Stomach (tissue), 9 donors: ENCODE data around the gene OR1N2. TPM values are rescaled to one million over a fixed set of nuclear protein-coding genes. Genes with fewer than 3 reads are reported as not detected.
"Not testable (repeated sequence)": the region's sequence is repeated elsewhere in the genome, so short reads cannot be mapped to it uniquely, and the experiment has no call there.

Experiments used
- DNase-seq, 2 donors: peaks; one replicate each; pipeline versions ENCODE4 v3.0.0 to v3.0.0-alpha.2; 2013 to 2019
- H3K27ac ChIP-seq, 5 donors: fragments of 200-600 bp in 4 of 5; sonication (generic) in 4 of 5; one replicate each; pipeline ENCODE4 v1.5.1; 2013 to 2019; ENCODE audit warnings: mild to moderate bottlenecking in 1 of 5, moderate library complexity in 1 of 5
- H3K27me3 ChIP-seq, 3 donors: fragments of 200-600 bp; sonication (generic); one replicate each; pipeline ENCODE4 v1.5.1; 2017 to 2019; ENCODE audit warnings: mixed run types in 1 of 3
- H3K36me3 ChIP-seq, 4 donors: fragments of 200-600 bp; sonication (generic); 1 replicate in 3 of 4; 2 replicates in 1 of 4; pipeline ENCODE4 v1.5.1; 2016 to 2019
- H3K4me1 ChIP-seq, 4 donors: fragments of 200-600 bp; sonication (generic); one replicate each; pipeline ENCODE4 v1.5.1; 2016 to 2019
- H3K4me3 ChIP-seq, 4 donors: fragments of 200-600 bp; sonication (generic) in 3 of 4; one replicate each; pipeline ENCODE4 v1.5.1; 2016 to 2019; ENCODE audit warnings: mild to moderate bottlenecking in 1 of 4
- H3K9me3 ChIP-seq, 4 donors: fragments of 200-600 bp; sonication (generic); one replicate each; pipeline ENCODE4 v1.5.1; 2016 to 2019
- EP300 ChIP-seq: sonication (generic); formaldehyde crosslinking; IDR thresholded peaks from one replicate; pipeline ENCODE4 v1.6.1; 2017; ENCODE audit warnings: antibody characterized with exemption
- POLR2A ChIP-seq, 4 donors: fragments of 450-650 bp; IDR thresholded peaks; one replicate each; pipeline ENCODE4 v1.6.1; 2016; ENCODE audit warnings: antibody characterized with exemption in 4 of 4, control low read depth in 2 of 4, mild to moderate bottlenecking in 1 of 4, moderate library complexity in 1 of 4
- POLR2AphosphoS5 ChIP-seq, 3 donors: sonication (generic); formaldehyde crosslinking; IDR thresholded peaks; one replicate each; pipeline ENCODE4 v1.6.1; 2016; ENCODE audit warnings: antibody characterized with exemption in 3 of 3
- WGBS, 5 donors: extraction: QIAGEN DNeasy Blood & Tissue Kit in 3 of 5; methylation state at CpG; one replicate each; pipeline versions ENCODE4 v1.1.5 to v1.1.7; 2013 to 2018; 5-methylcytosine and 5-hydroxymethylcytosine counted together
- intact Hi-C: fragments of 100-400 bp; cut with DNase I; formaldehyde crosslinking; loops from one replicate; pipeline ENCODE4 v1.15.1; 2023; ENCODE audit warnings: low total_unique reads
- polyA plus RNA-seq, 3 donors: library from polyadenylated mRNA; stranded (reverse); fragments of 200-250 nt; gene quantifications; one replicate each; pipeline ENCODE4 v1.2.3, GENCODE V29; 2013
- total RNA-seq, 5 donors: library from RNA; depleted of rRNA; stranded (reverse); fragments of >200 nt; gene quantifications; one replicate each; pipeline versions ENCODE4 v1.1.0 to v1.2.3, GENCODE V29; 2014 to 2016
- TF ChIP-seq, protein P1 (sequence below), 7 experiments: fragments of 450-650 bp in 4 of 7; fragments of 200-600 bp in 3 of 7; sonication (generic) in 3 of 7; IDR thresholded peaks; one replicate each; pipeline ENCODE4 v1.5.1; 2016 to 2019; ENCODE audit warnings: antibody characterized with exemption in 7 of 7, control low read depth in 2 of 7, mild to moderate bottlenecking in 1 of 7
- donor health status: healthy with polysubstance abuse.
- donor health status: Bipolar disorder and iron deficiency.
- donor health status: healthy.

OR1N2 gene
- total and polyA plus RNA-seq, 8 donors = not detected

DNA sequence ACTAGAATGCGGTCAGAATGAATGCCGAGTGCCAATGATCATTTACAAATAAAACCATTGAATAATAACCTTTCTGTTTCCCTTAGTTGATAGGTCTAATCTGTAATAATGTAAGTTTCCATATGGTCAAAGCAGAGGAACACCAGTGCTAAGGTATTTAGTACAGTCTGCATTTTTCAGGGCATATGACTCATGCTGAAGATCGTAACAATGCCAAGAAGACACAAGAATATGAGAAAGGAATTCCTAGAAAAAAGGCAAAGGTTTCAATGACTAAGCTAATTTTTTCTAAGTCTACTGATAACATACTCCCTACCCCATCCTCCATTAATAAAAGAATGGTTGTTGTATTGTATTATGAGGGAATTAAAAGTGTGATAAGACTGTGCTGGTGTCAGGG lies 27.4 kb downstream of the OR1N2 start:
- Histone ChIP-seq H3K4me1 (no peaks in the 10 kb centered on the region), H3K4me3 (no peak overlapping the region), H3K27me3 (no peaks in the 10 kb centered on the region), H3K9me3 (no peaks in the 10 kb centered on the region), H3K36me3 (no peaks in the 10 kb centered on the region), H3K27ac (no peak overlapping the region)
- intact Hi-C loops = no loop called here
- TF ChIP-seq POLR2AphosphoS5 (IDR thresholded peaks at IDR 0.05) (no peak), EP300 (no peak), POLR2A (IDR thresholded peaks at IDR 0.05) (no peak)
- TF ChIP-seq, protein P1, sequence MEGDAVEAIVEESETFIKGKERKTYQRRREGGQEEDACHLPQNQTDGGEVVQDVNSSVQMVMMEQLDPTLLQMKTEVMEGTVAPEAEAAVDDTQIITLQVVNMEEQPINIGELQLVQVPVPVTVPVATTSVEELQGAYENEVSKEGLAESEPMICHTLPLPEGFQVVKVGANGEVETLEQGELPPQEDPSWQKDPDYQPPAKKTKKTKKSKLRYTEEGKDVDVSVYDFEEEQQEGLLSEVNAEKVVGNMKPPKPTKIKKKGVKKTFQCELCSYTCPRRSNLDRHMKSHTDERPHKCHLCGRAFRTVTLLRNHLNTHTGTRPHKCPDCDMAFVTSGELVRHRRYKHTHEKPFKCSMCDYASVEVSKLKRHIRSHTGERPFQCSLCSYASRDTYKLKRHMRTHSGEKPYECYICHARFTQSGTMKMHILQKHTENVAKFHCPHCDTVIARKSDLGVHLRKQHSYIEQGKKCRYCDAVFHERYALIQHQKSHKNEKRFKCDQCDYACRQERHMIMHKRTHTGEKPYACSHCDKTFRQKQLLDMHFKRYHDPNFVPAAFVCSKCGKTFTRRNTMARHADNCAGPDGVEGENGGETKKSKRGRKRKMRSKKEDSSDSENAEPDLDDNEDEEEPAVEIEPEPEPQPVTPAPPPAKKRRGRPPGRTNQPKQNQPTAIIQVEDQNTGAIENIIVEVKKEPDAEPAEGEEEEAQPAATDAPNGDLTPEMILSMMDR (IDR thresholded peaks at IDR 0.05) = no peak
- DNase-seq = no peak
- 70 to 80% (median 77%) methylated on average over 3 of the region's 3 CpGs for WGBS, 5 donors

DNA sequence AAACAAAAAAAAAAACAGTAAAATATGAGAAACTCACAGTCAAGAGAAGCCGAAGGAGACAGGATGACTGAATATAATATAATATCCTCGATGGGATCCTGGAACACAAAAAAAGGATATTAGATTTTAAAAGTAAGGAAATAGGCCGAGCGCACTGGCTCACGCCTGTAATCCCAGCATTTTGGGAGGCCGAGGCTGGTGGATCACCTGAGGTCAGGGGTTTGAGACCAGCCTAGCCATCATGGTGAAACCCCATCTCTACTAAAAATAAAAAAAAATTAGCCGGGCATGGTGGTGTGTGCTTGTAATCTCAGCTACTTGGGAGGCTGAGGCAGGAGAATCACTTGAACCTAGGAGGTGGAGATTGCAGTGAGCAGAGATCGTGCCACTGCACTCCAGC lies 30.4 kb downstream of the OR1N2 start, which contains the start of gene OR1L8:
TSS of gene OR1L8 (minus strand) at position 101 of the 400 bp plus-strand sequence. CDS start 14,907 bp downstream, outside the sequence.
- intact Hi-C loops, H3K4me3 ChIP-seq, DNase-seq, H3K27ac ChIP-seq, H3K36me3 ChIP-seq, H3K4me1 ChIP-seq, H3K9me3 ChIP-seq, H3K27me3 ChIP-seq: not testable (repeated sequence)
- WGBS, 5 donors = 88 to 93% (median 90%) methylated on average over 8 of the region's 8 CpGs

Other genes starting within 250 kb of the OR1N2 start
- gene PTGS1, start 182.1 kb upstream of the OR1N2 start, total RNA-seq = 10 to 100 TPM in 2 of 5 donors, 1 to 10 TPM in 3; 6.4 to 49.6 (median 8.1) TPM
- gene PTGS1, start 182.1 kb upstream of the OR1N2 start, polyA plus RNA-seq = 10 to 100 TPM; 14.8 to 19.4 (median 15.4) TPM
- not detected for gene OR1J1, start 75.2 kb upstream of the OR1N2 start, total RNA-seq
- gene OR1J1, start 75.2 kb upstream of the OR1N2 start, polyA plus RNA-seq = not detected
- 1 to 10 TPM in 1 of 5 donors, not detected in 4; 6.4 TPM for gene OR1J2, start 42.3 kb upstream of the OR1N2 start, total RNA-seq
- not detected for gene OR1J2, start 42.3 kb upstream of the OR1N2 start, polyA plus RNA-seq
- gene OR1J4, start 34.0 kb upstream of the OR1N2 start, total RNA-seq = 1 to 10 TPM in 1 of 5 donors, not detected in 4; 3.3 TPM
- not detected for gene OR1J4, start 34.0 kb upstream of the OR1N2 start, polyA plus RNA-seq
- not detected for gene OR1N1, start 25.8 kb upstream of the OR1N2 start, total RNA-seq
- not detected for gene OR1N1, start 25.8 kb upstream of the OR1N2 start, polyA plus RNA-seq
- gene OR1L8, start 30.3 kb downstream of the OR1N2 start, total RNA-seq = under 1 TPM in 1 of 5 donors, not detected in 4; 0.55 TPM
- gene OR1L8, start 30.3 kb downstream of the OR1N2 start, polyA plus RNA-seq = not detected
- gene OR1Q1, start 61.6 kb downstream of the OR1N2 start, total RNA-seq = not detected
- not detected for gene OR1Q1, start 61.6 kb downstream of the OR1N2 start, polyA plus RNA-seq
- under 1 TPM in 1 of 5 donors, not detected in 4; 0.73 TPM for gene OR1B1, start 104.5 kb downstream of the OR1N2 start, total RNA-seq
- gene OR1B1, start 104.5 kb downstream of the OR1N2 start, polyA plus RNA-seq = not detected
- gene OR1L1, start 108.6 kb downstream of the OR1N2 start, total RNA-seq = not detected
- gene OR1L1, start 108.6 kb downstream of the OR1N2 start, polyA plus RNA-seq = not detected
- not detected for gene OR1L3, start 122.0 kb downstream of the OR1N2 start, total RNA-seq
- not detected for gene OR1L3, start 122.0 kb downstream of the OR1N2 start, polyA plus RNA-seq
- not detected for gene OR1L4, start 170.9 kb downstream of the OR1N2 start, total RNA-seq
- gene OR1L4, start 170.9 kb downstream of the OR1N2 start, polyA plus RNA-seq = not detected
- not detected for gene OR1L6, start 189.2 kb downstream of the OR1N2 start, total RNA-seq
- not detected for gene OR1L6, start 189.2 kb downstream of the OR1N2 start, polyA plus RNA-seq
- gene OR5C1, start 235.8 kb downstream of the OR1N2 start, total RNA-seq = not detected
- not detected for gene OR5C1, start 235.8 kb downstream of the OR1N2 start, polyA plus RNA-seq
- gene OR1K1, start 247.0 kb downstream of the OR1N2 start, total RNA-seq = not detected
- not detected for gene OR1K1, start 247.0 kb downstream of the OR1N2 start, polyA plus RNA-seq